ENCODE results near the gene BMP8B. TPM values are rescaled to one million over a fixed set of nuclear protein-coding genes. Genes with fewer than 3 reads are reported as not detected.

BMP8B gene
- total RNA-seq, 1 experiment from 2014 or later: 5.9 TPM

DNA sequence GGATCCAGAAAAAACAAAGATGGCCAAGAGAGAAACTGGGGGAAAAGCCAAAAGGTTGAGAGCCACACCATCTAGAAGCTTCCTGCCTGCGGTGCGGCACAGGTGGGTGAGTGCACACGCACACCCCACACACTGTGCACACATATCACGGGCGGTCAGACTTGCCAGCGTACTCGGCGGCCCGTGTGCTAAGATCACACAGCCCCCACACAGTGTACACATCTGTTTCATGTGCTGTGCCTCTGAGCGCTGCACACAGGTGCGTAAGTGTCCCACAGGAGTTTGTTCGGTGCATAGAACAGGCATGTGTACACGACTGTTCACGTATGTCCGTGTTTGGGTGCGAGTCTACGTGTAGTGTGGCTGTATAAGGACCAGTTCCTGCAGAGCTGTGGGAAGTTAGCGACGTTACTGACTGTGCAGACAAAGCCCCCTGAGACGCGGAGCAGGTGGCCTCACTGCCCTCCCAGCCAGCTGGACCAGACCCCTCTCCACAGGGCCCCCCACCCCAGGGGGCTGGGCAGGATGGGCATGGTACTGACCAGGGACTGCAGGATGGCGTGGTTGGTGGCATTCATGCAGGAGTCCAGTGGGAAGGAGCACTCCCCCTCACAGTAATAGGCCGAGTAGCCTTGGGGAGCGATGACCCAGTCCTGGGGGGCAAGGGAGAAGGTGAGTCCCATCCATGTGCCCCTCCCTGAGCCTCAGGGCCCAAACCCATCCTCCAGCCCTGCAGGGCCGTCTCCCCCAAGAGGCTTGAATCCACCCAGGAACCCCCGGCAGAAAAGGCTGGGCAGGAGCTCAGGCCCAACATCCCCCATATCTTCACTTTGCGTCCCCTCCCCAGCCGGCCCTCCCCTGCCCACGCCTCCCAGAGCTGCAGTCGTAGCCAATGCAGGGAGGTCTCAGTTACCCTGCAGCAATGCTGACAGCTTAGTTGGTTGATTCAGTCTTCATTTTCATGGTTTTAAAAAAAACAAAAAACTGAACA, 25.8 kb downstream of the BMP8B start:
- Mint-ChIP-seq H3K4me3 (ENCODE audit: unreplicated experiment) (no peak overlapping the region), H3K27ac (ENCODE audit: unreplicated experiment) (no peak overlapping the region), H3K36me3 (ENCODE audit: insufficient read depth, unreplicated experiment) (peaks cover 6% of the 10 kb centered on the region), H3K4me1 (ENCODE audit: low read depth, unreplicated experiment) (no peaks in the 10 kb centered on the region), H3K27me3 (ENCODE audit: insufficient read depth, unreplicated experiment) (no peaks in the 10 kb centered on the region), H3K9me3 (ENCODE audit: unreplicated experiment) (no peaks in the 10 kb centered on the region)
- intact Hi-C loops (cut with micrococcal nuclease; ENCODE audit: unreplicated experiment): no loop called here
- Histone ChIP-seq H3K36me3 (ENCODE audit: control insufficient read depth, insufficient read depth, low read length) (no peaks in the 10 kb centered on the region), H3K4me3 (ENCODE audit: low read depth, low read length) (no peak overlapping the region), H3K4me1 (no peaks in the 10 kb centered on the region), H3K27me3 (replicated peaks; ENCODE audit: control insufficient read depth, insufficient read depth, low read length) (no peaks in the 10 kb centered on the region), H3K9me3 (no peaks in the 10 kb centered on the region)
- BruUV-seq (replicated peaks): no TSS peak
- DNase-seq: no peak
- TF ChIP-seq, protein P1, sequence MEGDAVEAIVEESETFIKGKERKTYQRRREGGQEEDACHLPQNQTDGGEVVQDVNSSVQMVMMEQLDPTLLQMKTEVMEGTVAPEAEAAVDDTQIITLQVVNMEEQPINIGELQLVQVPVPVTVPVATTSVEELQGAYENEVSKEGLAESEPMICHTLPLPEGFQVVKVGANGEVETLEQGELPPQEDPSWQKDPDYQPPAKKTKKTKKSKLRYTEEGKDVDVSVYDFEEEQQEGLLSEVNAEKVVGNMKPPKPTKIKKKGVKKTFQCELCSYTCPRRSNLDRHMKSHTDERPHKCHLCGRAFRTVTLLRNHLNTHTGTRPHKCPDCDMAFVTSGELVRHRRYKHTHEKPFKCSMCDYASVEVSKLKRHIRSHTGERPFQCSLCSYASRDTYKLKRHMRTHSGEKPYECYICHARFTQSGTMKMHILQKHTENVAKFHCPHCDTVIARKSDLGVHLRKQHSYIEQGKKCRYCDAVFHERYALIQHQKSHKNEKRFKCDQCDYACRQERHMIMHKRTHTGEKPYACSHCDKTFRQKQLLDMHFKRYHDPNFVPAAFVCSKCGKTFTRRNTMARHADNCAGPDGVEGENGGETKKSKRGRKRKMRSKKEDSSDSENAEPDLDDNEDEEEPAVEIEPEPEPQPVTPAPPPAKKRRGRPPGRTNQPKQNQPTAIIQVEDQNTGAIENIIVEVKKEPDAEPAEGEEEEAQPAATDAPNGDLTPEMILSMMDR (IDR thresholded peaks at IDR 0.05; ENCODE audit: insufficient read depth in 1 of 2, low read depth in 1 of 2, low read length in 1 of 2, severe bottlenecking in 1 of 2, unreplicated experiment in 1 of 2): no peak
- CTCF ChIA-PET: no interaction called here
- POLR2A ChIA-PET: no interaction called here

DNA sequence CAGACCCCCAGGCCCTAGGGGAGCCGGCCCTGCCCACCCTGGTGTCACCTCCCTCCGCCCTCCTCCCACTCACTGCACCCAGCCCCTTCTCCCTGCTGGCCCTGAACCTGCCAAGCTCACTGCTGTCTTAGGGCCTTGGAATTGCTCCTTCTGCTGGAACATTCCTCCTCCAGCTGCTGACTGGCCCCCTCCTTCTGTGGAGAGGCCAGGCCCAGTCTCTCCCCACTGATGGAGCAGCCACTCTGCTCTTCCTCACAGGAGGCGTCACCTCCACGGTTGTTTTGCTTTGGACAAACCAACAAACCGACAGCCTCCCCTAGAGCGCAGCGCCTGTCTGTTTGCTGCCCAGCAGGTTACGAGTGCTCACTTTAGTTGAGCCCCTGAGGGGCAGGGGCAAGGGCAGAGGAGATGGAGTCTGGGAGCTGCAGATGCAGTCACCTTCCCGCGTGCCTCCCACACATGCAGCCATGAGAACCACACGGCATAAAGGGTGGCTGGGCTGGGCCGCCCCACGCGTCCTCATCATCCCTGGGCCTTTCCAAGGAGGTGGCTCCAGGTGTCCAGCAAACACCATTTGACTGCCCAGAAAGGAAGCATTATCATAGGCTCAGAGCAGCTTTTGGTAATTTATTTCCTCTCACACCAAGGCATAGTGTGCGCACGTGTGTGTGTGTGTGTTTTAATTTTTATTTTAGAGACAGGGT, 27.0 kb downstream of the BMP8B start:
- H3K4me1 Mint-ChIP-seq (ENCODE audit: low read depth, unreplicated experiment): no peaks in the 10 kb centered on the region
- CTCF ChIA-PET: no interaction called here
- H3K9me3 ChIP-seq: no peaks in the 10 kb centered on the region
- intact Hi-C loops (cut with micrococcal nuclease; ENCODE audit: unreplicated experiment): no loop called here
- no TSS peak for BruUV-seq (replicated peaks)
- no peak for DNase-seq
- POLR2A ChIA-PET: no interaction called here
- no peaks in the 10 kb centered on the region for H3K27me3 ChIP-seq (replicated peaks; ENCODE audit: control insufficient read depth, insufficient read depth, low read length)
- no peaks in the 10 kb centered on the region for H3K27me3 Mint-ChIP-seq (ENCODE audit: insufficient read depth, unreplicated experiment)
- H3K36me3 ChIP-seq (ENCODE audit: control insufficient read depth, insufficient read depth, low read length): no peaks in the 10 kb centered on the region
- H3K4me1 ChIP-seq: no peaks in the 10 kb centered on the region
- TF ChIP-seq, protein P1 (IDR thresholded peaks at IDR 0.05; ENCODE audit: insufficient read depth in 1 of 2, low read depth in 1 of 2, low read length in 1 of 2, severe bottlenecking in 1 of 2, unreplicated experiment in 1 of 2): no peak
- H3K27ac Mint-ChIP-seq (ENCODE audit: unreplicated experiment): no peak overlapping the region
- no peaks in the 10 kb centered on the region for H3K9me3 Mint-ChIP-seq (ENCODE audit: unreplicated experiment)
- H3K36me3 Mint-ChIP-seq (ENCODE audit: insufficient read depth, unreplicated experiment): peaks cover 6% of the 10 kb centered on the region
- H3K4me3 Mint-ChIP-seq (ENCODE audit: unreplicated experiment): no peak overlapping the region
- no peak overlapping the region for H3K4me3 ChIP-seq (ENCODE audit: low read depth, low read length)

GRCh38 chr1:39761016-39761415, 27.6 kb downstream of the BMP8B start:
- H3K36me3 Mint-ChIP-seq (ENCODE audit: insufficient read depth, unreplicated experiment): peaks cover 6% of the 10 kb centered on the region
- H3K27me3 Mint-ChIP-seq (ENCODE audit: insufficient read depth, unreplicated experiment): no peaks in the 10 kb centered on the region
- H3K4me3 ChIP-seq (ENCODE audit: low read depth, low read length): no peak overlapping the region
- no peaks in the 10 kb centered on the region for H3K4me1 Mint-ChIP-seq (ENCODE audit: low read depth, unreplicated experiment)
- H3K36me3 ChIP-seq (ENCODE audit: control insufficient read depth, insufficient read depth, low read length): no peaks in the 10 kb centered on the region
- no peak for DNase-seq
- intact Hi-C loops (cut with micrococcal nuclease; ENCODE audit: unreplicated experiment): no loop called here
- no TSS peak for BruUV-seq (replicated peaks)
- no peak overlapping the region for H3K4me3 Mint-ChIP-seq (ENCODE audit: unreplicated experiment)
- no peaks in the 10 kb centered on the region for H3K27me3 ChIP-seq (replicated peaks; ENCODE audit: control insufficient read depth, insufficient read depth, low read length)
- TF ChIP-seq, protein P1 (IDR thresholded peaks at IDR 0.05; ENCODE audit: insufficient read depth in 1 of 2, low read depth in 1 of 2, low read length in 1 of 2, severe bottlenecking in 1 of 2, unreplicated experiment in 1 of 2): no peak
- peak overlapping the region; percentile 48 for H3K27ac Mint-ChIP-seq (ENCODE audit: unreplicated experiment)
- H3K4me1 ChIP-seq: no peaks in the 10 kb centered on the region
- ChIA-PET POLR2A (no interaction called here), CTCF (no interaction called here)
- no peaks in the 10 kb centered on the region for H3K9me3 ChIP-seq
- H3K9me3 Mint-ChIP-seq (ENCODE audit: unreplicated experiment): no peaks in the 10 kb centered on the region

Data from Caco-2 (cell line).